Measurements from ENCODE around the gene KRT35.

DNA sequence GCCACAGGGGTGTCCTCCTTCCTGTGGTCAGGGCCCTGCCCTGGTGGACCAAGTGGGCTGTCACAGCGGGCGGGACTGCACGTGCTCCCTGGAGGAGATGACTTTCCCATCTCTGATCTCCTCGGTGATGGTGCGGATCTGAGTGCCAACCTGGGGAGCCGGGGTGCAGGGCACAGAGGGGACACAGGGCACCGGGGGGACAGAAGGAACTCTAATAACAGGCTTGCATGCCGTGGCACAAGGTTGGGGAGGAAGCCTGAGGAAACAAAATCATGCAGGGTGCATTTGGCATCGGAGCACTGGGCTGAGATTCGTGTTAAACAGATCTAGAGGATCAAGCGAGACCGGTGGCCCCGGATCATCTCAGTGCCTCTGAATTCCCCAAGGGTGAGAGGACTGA, 5.4 kb upstream of the KRT35 start:
- no peak for TF ChIP-seq CTCF (IDR thresholded peaks at IDR 0.05)
- TF ChIP-seq POLR2A (IDR thresholded peaks at IDR 0.05), result no peak
